Keratinocyte (primary cell): ENCODE results near the gene TNC. TPM values are rescaled to one million over a fixed set of nuclear protein-coding genes. Genes with fewer than 3 reads are reported as not detected.

Experiments used
- DNase-seq: peaks from one replicate; pipeline ENCODE4 v3.0.0-alpha.2; 2011; ENCODE audit warnings: low read depth, missing footprints, low spot score
- FAIRE-seq: peaks from 2 replicates; lab custom pipeline; 2011; peaks lifted over from hg19 to GRCh38; lab: Jason Lieb, UNC
- H2AFZ ChIP-seq: 2 replicates; pipeline ENCODE4 v1.6.0; 2012; ENCODE audit warnings: low read length, control low read depth, inconsistent platforms; ENCODE audit not compliant: control insufficient read depth
- H3K27ac ChIP-seq: 2 replicates; pipeline ENCODE4 v1.5.1; 2011; ENCODE audit warnings: low read length; ENCODE audit not compliant: control insufficient read depth, insufficient read depth
- H3K27me3 ChIP-seq: 3 replicates; pipeline ENCODE4 v1.6.0; 2011; ENCODE audit warnings: low read length; ENCODE audit not compliant: control insufficient read depth, insufficient read depth; ENCODE audit errors: extremely low read depth
- H3K36me3 ChIP-seq, 2 experiments: 2 replicates in 1 of 2; 3 replicates in 1 of 2; pipeline ENCODE4 v1.5.1; 2011; ENCODE audit warnings: low read length in 2 of 2, mild to moderate bottlenecking in 1 of 2; ENCODE audit not compliant: control insufficient read depth in 2 of 2, insufficient read depth in 2 of 2; ENCODE audit errors: extremely low read depth in 1 of 2
- H3K4me1 ChIP-seq: 3 replicates; pipeline ENCODE4 v1.5.1; 2011; ENCODE audit warnings: low read length; ENCODE audit not compliant: control insufficient read depth, insufficient read depth; ENCODE audit errors: extremely low read depth
- H3K4me2 ChIP-seq: 3 replicates; pipeline ENCODE4 v1.6.0; 2011; ENCODE audit warnings: low read depth, low read length; ENCODE audit not compliant: control insufficient read depth, insufficient read depth; ENCODE audit errors: extremely low read depth
- H3K4me3 ChIP-seq, 3 experiments: fragments of 200-600 bp in 1 of 3; sonication (generic) in 1 of 3; 2 replicates in 2 of 3; 3 replicates in 1 of 3; pipeline ENCODE4 v1.5.1; 2011 to 2016; ENCODE audit warnings: low read length in 3 of 3, mild to moderate bottlenecking in 3 of 3, control low read depth in 2 of 3, inconsistent platforms in 1 of 3, low read depth in 1 of 3, mixed read lengths in 1 of 3, mixed run types in 1 of 3, moderate library complexity in 1 of 3; ENCODE audit not compliant: control insufficient read depth in 2 of 3, insufficient read depth in 2 of 3; ENCODE audit errors: extremely low read depth in 1 of 3
- H3K79me2 ChIP-seq: 2 replicates; pipeline ENCODE4 v1.6.0; 2012; ENCODE audit warnings: low read length; ENCODE audit not compliant: control insufficient read depth, insufficient read depth
- H3K9ac ChIP-seq: 3 replicates; pipeline ENCODE4 v1.6.0; 2011; ENCODE audit warnings: low read length; ENCODE audit not compliant: control insufficient read depth, insufficient read depth; ENCODE audit errors: extremely low read depth
- H3K9me1 ChIP-seq: 3 replicates; pipeline ENCODE4 v1.6.0; 2011; ENCODE audit warnings: low read length; ENCODE audit not compliant: control insufficient read depth, insufficient read depth; ENCODE audit errors: extremely low read depth
- H3K9me3 ChIP-seq: 2 replicates; pipeline ENCODE4 v1.5.1; 2012; ENCODE audit warnings: low read depth, low read length; ENCODE audit not compliant: control insufficient read depth
- H4K20me1 ChIP-seq: 3 replicates; pipeline ENCODE4 v1.6.0; 2011; ENCODE audit warnings: low read length; ENCODE audit not compliant: control insufficient read depth, insufficient read depth; ENCODE audit errors: extremely low read depth
- EZH2 ChIP-seq: IDR thresholded peaks from one replicate; pipeline ENCODE4 v1.6.1; 2012; ENCODE audit warnings: inconsistent platforms, mild to moderate bottlenecking, low read length, moderate library complexity
- dilution Hi-C: fragments of 300-500 bp; cut with MboI; formaldehyde crosslinking; loops from one replicate; pipeline ENCODE4 v1.7.0; 2020; ENCODE audit warnings: low sequenced_read_pairs; ENCODE audit not compliant: extremely low pct_ligation_motif_present
- polyA plus RNA-seq, 5 experiments: library from polyadenylated mRNA; depleted of rRNA in 3 of 5; stranded (reverse) in 3 of 5; stranded (forward) in 1 of 5; unstranded in 1 of 5; fragments of >200 nt; gene quantifications; 1 replicate in 1 of 5; 2 replicates in 3 of 5; 3 replicates in 1 of 5; pipeline versions ENCODE4 v1.2.1 to v1.2.3, GENCODE V29; 2011 to 2012; ENCODE audit warnings: missing spikeins in 2 of 5, low read depth in 1 of 5, low replicate concordance in 1 of 5
- TF ChIP-seq, protein P1 (sequence below), 3 experiments: IDR thresholded peaks in 1 of 3; conservative IDR thresholded peaks in 1 of 3; optimal IDR thresholded peaks in 1 of 3; 2 replicates in 2 of 3; 3 replicates in 1 of 3; pipeline versions ENCODE3 to v1.5.1; 2011; ENCODE audit warnings: low read length in 3 of 3, mild to moderate bottlenecking in 3 of 3, moderate library complexity in 2 of 3, control low read depth in 1 of 3, inconsistent platforms in 1 of 3; ENCODE audit not compliant: insufficient read depth in 2 of 3; ENCODE audit errors: extremely low read depth in 1 of 3

Gene TNC
- polyA plus RNA-seq, 1 donor (not counting 4 experiments of a cell fraction or from before 2014, with no cell fraction given): 58.7 TPM

DNA sequence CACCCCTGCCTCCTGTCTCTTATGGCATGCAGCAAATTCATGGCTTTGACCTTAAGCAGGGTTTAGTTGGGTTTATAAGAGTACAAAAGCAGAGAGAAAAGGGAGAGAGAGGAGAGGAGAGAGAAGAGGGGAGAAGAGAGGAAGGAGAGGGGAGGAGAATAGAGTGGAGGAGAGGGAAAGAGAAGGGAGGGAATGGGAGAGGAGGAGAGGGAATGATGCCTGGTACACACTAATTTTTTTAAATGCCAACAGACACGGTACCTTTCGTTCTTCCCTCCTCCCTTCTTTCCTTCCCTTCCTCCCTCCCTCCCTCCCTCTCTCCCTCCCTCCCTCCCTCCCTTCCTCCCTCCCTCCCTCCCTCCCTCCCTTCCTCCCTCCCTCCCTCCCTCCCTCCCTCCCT is 48.7 kb downstream of the TNC start:
- no peaks in the 10 kb centered on the region for H3K4me1 ChIP-seq
- H4K20me1 ChIP-seq: no peaks in the 10 kb centered on the region
- DNase-seq (no peak), FAIRE-seq (no peak)
- peaks cover 0 to 14% of the 10 kb centered on the region in 2 experiments for H3K36me3 ChIP-seq
- no peak overlapping the region for H3K9ac ChIP-seq
- H2AFZ ChIP-seq: no peak overlapping the region
- no peak overlapping the region for H3K4me2 ChIP-seq
- no peaks in the 10 kb centered on the region for H3K9me3 ChIP-seq
- no peak overlapping the region for H3K27ac ChIP-seq
- no peaks in the 10 kb centered on the region for H3K79me2 ChIP-seq
- H3K27me3 ChIP-seq: no peaks in the 10 kb centered on the region
- H3K9me1 ChIP-seq: no peaks in the 10 kb centered on the region
- dilution Hi-C loops: no loop called here
- TF ChIP-seq, protein P1, sequence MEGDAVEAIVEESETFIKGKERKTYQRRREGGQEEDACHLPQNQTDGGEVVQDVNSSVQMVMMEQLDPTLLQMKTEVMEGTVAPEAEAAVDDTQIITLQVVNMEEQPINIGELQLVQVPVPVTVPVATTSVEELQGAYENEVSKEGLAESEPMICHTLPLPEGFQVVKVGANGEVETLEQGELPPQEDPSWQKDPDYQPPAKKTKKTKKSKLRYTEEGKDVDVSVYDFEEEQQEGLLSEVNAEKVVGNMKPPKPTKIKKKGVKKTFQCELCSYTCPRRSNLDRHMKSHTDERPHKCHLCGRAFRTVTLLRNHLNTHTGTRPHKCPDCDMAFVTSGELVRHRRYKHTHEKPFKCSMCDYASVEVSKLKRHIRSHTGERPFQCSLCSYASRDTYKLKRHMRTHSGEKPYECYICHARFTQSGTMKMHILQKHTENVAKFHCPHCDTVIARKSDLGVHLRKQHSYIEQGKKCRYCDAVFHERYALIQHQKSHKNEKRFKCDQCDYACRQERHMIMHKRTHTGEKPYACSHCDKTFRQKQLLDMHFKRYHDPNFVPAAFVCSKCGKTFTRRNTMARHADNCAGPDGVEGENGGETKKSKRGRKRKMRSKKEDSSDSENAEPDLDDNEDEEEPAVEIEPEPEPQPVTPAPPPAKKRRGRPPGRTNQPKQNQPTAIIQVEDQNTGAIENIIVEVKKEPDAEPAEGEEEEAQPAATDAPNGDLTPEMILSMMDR (optimal IDR thresholded peaks at IDR 0.05 in 1 of 3, IDR thresholded peaks at IDR 0.05 in 1 of 3, conservative IDR thresholded peaks at IDR 0.05 in 1 of 3; ENCODE audit: extremely low read depth in 1 of 3, insufficient read depth in 2 of 3, low read length in 3 of 3): no peak
- TF ChIP-seq EZH2: no peak
- H3K4me3 ChIP-seq: no peak overlapping the region

DNA sequence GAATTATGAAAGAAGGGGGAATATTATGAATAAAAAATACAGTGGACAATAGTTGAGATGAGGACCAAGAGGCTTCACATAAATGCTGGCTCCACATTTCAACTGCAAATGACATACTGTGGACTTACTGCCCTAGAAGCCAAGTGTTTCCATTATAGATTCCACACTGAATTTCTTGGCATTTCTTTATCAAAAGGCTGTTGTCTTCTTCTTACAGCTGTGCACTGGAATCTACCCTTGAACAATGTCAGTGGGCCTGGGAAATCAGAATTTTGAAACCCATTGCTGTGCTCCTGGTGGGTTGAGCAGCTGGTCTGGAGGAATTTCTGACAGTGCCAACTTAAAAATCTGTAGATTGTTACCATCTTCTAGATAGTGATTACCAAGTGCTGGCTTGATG is 49.9 kb downstream of the TNC start:
- Histone ChIP-seq H2AFZ (no peak overlapping the region), H3K79me2 (no peaks in the 10 kb centered on the region), H3K4me2 (no peak overlapping the region), H3K9ac (no peak overlapping the region), H3K36me3 (peaks cover 0 to 13% of the 10 kb centered on the region in 2 experiments), H3K9me3 (no peaks in the 10 kb centered on the region), H3K27me3 (no peaks in the 10 kb centered on the region), H3K4me3 (no peak overlapping the region), H3K9me1 (no peaks in the 10 kb centered on the region), H3K4me1 (peaks cover 6% of the 10 kb centered on the region), H3K27ac (no peak overlapping the region), H4K20me1 (no peaks in the 10 kb centered on the region)
- dilution Hi-C loops: no loop called here
- FAIRE-seq (no peak), DNase-seq (no peak)
- TF ChIP-seq, protein P1 (optimal IDR thresholded peaks at IDR 0.05 in 1 of 3, IDR thresholded peaks at IDR 0.05 in 1 of 3, conservative IDR thresholded peaks at IDR 0.05 in 1 of 3; ENCODE audit: extremely low read depth in 1 of 3, insufficient read depth in 2 of 3, low read length in 3 of 3): no peak
- no peak for TF ChIP-seq EZH2
